GM20431 (cell line): ENCODE results near the gene MAPK1.
"Not testable (repeated sequence)": the region's sequence is repeated elsewhere in the genome, so short reads cannot be mapped to it uniquely, and the experiment has no call there.

Experiments used
- in situ Hi-C: fragments of 300-500 bp; cut with MseI, MboI; formaldehyde crosslinking; loops from one replicate; pipeline ENCODE4 v1.15.0; 2020; ENCODE audit warnings: low sequenced_read_pairs; ENCODE audit not compliant: unreplicated experiment

MAPK1 gene

DNA sequence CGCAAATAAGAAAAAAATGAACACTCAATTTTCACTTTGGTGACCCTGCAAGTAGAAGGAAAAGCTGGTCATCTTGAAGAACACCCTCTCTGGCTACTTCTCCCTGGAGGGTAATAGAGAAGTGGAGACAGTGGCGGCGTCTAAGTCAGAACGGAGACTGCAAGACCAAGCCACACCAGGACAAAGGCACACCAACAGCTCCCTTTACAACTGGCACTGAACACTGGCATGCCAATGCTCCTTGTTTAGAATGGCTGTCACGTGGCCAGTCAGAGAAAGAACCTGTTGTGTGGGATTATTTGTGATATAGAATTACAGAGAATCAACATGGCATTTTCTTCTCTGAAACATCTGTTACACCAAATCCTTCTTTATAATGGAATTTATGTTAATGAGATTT, 70.6 kb downstream of the MAPK1 start:
- in situ Hi-C loops, result no loop called here

DNA sequence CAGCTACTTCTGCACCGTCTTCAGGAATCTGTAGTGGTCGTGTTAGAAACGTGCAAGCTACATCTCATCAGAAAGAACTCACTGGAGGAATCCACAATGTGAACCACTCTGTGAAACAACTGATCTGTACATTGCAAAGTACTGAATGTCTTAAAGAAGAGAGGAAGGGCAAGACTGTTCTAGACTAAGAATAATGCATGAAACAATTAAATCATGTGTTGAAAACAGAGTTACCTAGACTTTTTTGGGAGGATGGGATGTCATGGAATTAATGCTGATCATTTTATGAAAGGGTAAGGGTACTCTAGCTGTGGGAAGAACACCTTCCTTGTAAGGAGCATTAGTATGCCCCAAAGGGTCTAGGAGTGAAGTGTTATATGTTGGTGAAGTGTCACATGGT, 71.2 kb downstream of the MAPK1 start:
- in situ Hi-C loops, result no loop called here

DNA sequence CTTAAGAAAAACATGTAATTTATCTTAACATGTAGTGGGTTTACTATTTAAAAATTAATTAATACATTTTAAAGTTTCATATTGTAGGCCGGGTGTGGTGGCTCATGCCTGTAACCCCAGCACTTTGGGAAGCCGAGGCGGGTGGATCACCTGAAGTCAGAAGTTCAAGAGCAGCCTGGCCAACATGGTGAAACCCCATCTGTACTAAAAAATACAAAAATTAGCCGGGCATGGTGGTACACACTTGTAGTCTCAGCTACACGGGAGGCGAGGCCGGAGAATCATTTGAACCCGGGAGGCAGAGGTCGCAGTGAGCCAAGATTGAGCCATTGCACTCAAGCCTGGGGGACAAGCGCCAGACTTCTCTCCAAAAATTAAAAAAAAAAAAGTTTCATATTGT, 73.7 kb downstream of the MAPK1 start:
- in situ Hi-C loops, result not testable (repeated sequence)

DNA sequence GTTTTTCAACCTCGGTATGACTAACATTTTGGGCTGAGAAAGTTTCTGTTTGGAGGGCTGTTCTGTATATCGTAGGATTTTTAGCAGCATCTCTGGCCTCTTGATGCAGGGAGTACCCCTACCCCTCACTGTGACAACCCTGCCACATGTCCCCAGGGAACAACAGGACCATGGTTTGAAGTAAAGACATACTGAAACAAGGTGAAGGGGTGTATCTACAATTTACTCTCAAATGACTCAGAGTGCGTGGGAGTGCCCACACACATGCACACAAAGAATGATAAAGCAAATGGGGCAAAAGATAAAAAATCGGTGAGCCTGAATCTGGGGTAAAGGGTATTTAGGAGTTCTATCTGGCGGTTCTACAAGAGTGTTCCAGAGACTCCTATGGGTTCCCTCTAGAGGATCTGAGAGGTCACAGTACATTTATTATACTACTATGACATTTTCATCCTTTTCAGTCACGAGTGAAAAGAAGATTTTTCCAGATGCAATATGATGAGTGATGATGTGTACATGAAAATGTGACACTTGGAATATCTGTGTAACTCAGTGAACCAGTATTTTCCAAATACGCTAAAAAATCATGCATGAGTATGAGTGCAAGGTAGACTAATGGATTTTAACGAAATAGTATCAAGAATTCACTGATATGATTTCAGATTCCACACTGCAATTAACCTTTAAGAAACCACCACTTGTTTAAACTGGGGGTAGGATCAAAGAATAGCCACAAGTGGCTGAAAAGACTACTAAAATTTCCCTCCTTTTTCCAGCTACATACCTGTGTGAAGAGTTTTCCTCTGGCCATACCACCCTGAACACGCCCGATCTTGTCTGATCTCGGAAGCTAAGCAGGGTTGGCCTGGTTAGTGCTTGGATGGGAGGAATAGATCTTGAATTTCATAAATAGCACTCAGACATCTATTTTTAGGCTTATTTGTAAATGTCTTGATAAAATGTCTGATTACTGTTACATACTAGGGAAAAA, 75.5 kb downstream of the MAPK1 start:
- in situ Hi-C loops, result no loop called here

DNA sequence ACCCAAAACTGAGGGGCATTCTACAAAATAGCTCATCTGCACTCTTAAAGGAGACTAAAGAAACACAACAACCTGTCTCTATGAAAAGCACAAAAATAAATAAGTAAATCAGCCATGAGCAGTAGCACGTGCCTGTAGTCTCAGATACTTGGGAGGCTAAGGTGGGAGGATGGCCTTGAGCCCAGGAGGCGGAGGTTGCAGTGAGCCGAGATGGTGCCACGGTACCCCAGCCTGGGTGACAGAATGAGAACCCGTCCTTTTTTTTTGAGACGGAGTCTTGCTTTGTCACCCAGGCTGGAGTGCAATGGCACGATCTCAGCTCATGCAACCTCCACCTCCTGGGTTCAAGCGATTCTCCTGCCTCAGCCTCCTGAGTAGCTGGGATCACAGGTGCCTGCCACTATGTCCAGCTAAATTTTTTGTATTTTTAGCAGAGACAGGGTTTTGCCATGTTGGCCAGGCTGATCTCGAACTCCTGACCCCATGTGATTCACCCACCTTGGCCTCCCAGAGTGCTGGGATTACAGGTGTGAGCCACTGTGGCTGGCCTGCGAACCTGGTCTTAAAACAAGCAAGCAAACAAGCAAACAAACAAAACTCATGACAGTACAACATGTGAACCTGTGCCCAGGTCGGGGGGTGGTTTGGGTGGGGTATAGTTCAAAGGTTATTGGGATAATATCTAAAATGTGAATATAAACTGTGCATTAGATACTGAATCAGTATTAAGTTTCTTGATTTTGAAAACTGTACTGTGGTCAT, 76.4 kb downstream of the MAPK1 start:
- in situ Hi-C loops, result not testable (repeated sequence)

DNA sequence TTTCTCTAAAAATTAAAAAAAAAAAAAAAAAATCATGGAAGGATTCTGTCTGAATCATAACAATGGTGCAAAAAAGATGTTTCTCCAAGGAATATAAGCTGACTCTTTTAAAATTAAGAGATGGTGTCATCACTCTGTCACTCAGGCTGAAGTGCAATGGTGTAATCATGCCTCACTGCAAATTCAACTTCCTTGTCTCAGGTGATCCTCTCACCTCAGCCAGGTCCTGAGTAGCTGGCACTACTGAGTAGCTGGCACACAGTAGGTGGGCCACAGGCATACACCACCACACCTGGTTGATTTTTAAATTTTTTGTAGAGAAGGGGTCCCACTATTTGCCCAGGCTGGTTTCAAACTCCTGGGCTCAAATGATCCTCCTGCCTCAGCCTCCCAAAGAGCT, 77.1 kb downstream of the MAPK1 start:
- in situ Hi-C loops, result no loop called here

DNA sequence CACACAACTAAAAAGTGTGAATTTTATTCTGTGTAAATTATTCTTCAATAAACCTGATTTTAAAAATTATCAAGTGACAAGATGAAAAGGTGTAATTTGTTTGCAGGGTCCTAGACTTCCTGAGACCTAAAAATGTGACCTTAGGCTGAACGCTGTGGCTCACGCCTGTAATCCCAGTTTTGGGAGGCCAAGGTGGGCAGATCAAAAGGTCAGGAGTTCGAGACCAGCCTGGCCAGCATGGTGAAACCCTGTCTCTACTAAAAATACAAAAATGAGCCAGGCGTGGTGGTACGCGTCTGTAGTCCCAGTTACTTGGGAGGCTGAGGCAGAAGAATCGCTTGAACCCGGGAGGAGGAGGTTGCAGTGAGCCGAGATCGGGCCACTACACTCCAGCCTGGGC, 79.9 kb downstream of the MAPK1 start:
- in situ Hi-C loops, result not testable (repeated sequence)

DNA sequence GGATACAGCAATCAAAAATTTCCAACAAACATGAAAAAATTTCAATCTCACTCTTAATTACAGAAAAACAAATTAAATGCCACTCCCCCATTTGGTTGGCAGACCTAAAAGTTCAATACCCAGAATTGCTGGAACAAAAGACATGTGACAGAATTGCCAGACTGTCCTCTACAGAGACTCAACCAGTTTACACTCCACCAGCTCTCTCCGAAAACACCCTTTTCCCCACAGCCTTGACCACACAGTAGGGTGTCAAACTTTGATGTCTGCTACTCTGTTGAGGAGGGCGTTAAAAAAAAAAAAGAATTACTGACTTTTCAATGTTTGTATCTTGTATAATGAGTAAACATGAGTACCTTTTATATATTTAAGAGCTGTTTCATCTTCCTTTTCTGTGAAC, 87.2 kb downstream of the MAPK1 start:
- in situ Hi-C loops, result no loop called here

DNA sequence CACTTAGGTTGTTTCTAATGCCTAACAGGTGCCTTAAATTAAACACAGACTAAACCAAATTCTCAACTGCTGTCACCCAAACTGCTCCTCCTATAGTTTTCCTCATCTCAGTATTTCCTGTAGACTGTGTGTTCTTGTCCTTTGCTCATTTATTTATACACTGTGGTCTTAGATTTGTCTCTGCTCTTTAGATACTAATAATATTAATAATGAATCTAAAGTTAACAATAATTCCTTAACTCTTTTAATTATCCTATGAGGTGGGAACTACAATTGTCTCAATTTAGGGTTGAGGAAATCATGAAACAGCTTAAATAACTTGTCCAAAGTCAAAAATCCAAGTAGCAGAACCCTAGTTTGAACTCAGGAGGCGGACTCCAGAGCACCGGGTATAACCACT, 88.0 kb downstream of the MAPK1 start:
- in situ Hi-C loops, result no loop called here

DNA sequence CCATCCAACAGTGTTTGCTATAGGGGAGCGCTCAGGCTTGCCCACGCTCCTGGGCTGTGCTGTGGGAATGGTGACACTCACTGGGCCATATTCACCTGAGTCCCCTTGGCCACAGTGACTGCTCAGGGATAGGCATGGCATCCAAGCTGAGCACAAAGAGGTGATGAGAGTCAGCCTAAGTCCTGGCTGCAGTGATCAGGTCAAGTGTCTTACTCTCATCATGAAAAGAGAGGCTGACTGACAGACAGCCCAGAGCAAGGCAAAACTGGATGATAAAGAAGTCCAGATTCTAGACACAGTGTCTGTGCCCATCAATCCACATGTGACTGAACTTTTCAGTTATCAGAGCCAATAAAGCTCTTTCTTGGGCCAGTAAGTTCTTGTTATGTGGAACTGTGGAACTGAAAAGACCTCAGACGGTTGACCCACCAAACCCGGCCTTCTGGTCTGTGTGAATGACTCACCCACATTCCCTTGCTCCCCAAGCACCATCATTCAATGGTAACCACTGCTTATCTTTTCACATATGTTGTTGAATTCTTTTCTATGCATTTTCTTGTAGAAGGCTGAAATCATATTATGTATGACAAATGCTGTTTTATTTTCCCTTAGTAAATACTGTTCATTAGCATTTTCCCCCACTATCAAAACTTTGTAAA, 88.6 kb downstream of the MAPK1 start:
- in situ Hi-C loops, result no loop called here

DNA sequence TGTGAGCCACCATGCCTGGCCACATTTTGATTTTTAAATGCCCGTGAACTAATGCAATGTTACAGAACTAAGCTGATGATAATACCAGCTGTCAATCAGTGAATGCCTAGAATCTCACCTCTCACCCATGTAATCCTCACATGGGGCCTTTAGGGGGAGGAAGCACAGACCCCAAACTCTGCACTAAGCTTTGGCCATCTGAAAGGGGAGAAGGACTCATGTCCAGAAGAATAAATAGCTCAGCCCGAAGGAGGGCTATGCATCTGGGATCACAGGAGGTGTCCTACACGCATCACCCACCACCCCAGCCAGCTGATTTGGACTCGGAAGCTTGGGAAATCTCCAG, 95.8 kb downstream of the MAPK1 start:
- in situ Hi-C loops, result no loop called here

DNA sequence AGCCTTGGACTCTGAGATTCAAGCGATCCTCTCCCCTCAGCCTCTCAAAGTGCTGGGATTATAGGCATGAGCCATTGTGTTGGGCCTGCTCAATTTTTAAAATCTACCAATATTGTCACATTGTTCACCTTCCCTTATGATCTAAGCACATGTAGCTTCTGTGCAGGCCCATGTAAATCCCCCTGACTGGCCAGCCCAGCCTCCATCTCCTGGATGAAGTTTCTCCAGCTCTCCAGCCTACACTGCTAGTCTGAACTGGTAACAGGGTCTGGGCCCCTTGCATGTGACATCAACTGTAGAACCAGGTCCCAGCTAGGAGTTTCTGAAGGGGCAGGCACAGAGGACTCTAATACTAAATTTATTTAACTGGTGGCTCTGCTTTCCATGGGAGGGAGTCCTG, 99.0 kb downstream of the MAPK1 start:
- in situ Hi-C loops, result no loop called here

DNA sequence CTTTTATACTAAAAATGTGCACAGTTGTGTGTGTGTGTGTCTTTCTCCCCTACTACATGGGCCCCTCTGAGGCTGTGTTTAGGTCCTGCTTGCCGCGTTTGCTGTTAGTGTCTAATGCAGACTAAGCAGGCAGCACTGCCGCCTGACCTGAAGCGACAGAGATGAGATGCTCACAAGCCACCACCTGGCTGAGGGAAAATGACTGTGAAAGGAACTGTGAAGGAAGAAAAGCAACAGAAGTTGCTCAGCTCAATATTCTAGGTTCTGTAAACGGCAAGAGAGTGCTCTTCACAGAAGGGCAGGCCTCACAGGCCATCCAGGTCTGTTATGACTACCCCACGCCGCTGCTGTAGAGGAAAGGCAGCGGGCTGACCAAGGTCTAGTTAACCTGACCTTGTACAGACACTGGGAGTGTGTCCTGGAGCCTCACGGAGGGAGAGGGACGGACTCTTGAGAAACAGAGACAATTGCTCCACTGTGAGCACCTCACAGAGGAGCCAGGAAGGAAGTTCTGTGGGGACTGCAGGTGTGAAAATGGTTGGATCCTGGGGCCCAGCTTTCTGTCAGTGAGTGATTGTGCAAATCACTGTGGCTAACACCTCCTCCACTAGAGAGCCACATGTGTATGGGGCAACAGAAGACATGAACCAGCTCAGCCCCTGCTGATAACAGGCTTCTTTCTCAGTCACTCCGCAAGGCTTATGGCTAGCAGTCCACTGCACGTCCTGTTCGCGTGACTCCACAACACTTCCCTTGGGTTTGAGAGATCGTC, 100.6 kb downstream of the MAPK1 start:
- in situ Hi-C loops, result no loop called here

DNA sequence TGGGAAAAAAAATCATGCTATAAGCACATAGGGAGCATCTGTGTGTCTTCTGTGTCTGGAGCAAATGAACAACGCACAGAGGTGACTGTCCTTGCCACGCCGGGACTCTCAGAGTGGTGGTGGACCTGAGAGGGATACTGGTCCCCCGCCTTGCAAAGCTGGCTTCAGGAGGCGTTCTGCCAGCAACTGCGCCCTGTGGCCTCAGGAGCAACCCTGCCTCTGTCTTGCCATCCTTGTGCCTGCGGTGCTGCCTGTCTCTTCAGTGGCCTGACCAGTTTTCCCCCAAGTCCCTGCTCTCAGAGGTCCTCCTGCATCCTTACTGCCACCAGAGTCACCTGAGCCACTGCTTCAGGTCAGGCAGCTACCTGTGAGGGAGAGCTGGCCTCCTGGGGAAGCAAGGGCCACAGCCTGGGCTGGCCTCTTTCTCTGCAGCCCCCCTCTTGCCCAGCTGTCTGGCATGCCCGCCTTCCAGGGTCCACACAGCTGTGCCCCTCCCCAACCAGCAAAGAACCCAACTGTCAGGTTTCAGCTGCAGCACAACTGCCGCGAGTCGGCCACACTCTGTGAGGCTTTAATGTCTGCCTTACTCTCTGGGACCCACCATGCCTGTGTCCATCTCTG, 101.4 kb downstream of the MAPK1 start:
- in situ Hi-C loops, result no loop called here

DNA sequence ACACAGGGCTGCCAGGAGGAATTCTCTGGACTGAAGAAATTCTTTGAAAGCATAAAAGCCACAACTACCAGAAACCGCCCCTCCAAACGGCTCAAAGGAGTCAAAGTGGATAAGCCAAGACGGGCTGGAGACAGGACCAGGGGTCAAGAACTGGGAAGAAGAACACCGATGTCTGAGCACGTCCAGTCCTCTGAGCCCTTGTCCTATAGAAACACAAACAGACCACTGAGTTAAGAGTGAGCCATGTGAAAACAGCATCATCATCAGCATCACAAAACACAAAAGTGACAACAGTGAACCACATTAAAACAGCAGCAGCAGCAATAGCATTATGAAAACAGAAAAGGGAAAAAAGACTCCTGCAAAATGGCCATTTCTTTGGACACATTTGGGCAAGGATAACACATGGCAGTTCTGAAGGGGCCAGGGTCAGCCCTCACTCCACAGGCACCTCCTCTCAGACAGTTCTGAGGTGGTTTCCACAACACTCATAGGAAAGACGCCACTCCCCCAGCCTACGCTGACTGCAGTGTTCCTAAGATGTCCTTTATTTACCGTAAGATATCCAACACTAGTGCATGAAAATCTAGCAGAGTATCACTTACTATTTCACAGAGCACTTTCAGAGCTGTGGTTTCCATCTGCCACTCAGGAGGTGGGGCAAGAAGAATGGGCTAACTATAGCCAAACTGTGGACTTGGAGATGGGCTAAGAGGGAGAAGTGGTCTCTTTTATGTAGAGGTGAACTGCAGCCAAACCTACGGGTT, 103.2 kb downstream of the MAPK1 start:
- in situ Hi-C loops, result no loop called here

DNA sequence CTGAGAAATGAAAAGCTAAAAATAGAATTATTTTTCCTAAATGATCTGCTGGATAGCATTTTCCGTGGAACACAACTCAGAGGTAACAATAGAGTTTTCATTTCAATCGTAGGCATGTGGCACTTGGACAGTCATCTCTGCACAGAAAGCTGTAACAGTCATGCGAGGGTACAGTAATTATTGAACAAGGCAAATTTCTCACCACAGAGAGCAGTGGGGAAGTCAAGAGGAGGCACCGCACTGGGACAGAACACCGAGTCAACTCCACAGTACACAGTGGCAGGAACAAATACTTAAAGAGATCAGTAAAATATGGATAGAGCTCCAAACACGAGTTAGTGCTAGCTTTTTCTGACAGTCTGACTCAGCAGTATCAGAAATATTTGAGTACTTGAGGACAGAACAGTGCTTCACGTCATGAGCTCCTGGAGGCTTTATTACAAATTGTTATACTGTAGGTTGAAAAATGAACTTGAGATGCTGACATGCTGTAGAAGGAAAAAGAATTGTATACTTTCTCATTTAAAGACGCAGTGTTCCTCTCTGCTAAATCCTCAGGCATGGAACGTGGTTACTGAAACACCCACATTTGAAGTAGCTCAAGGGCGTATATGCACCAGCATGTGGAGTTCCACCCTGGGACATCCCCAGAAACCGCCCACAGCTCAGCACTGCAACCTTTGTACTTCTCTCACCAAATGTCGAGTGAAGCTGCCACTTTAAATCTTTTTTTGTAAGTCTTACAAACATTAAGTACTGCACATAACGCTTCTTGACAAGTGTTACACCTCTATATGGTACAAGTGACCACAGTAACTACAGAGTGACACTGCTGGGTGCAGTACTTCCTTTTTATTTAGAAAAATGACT, 104.5 kb downstream of the MAPK1 start:
- in situ Hi-C loops, result no loop called here

DNA sequence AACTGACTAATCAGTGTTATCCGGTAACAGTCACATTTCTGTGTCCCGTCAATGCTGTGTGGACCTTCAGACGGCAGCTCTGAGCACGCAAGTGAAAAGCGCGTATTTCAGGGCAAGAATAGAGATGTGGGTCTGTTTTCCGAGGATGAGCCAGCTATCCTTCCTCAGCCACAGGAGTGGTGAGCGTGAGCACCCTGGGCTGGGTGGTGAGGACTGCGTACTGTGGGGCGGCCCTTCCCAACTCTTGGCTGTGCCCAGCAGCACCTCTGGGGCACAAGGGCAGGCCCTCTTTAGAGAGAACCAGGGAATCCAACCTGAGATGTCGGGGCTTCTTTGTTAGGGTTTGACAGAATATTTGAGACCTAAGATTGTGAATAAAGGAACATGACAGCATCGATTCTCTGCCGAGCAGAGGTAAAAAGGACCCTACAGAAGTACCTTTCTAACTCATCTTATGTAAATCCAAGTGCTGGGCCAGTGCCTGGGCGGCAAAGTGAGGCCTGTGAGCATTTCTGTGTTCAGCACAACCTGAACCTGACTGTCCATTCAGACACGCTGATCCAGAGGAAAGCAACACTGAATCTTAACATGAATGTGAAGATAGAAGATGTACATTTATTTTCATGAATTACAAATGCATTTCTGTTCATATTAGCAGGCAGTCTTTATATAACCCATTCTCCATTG, 105.3 kb downstream of the MAPK1 start:
- in situ Hi-C loops, result no loop called here

DNA sequence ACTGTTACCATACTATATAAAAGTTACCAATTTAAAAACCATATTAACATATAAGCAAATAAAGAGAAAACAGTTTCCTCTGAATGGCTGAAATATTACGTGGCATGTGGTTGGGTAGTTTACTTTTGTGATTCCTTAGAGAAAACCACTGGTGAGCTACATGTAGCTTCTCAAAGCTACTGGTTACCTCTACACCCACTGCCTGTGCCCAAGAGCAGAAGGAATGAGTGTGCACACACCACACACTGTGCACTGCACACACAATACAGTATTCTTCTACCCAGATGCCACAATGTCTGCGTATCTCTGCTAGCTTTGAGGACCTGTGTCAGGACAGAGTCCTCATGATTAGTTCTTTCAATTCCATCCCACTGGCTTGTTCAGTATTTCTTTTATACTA, 106.4 kb downstream of the MAPK1 start:
- in situ Hi-C loops, result no loop called here
